ENCODE data around the gene NF1.
A peak's percentile ranks its signal among the peaks of the same experiment; 100 is the strongest.

DNA sequence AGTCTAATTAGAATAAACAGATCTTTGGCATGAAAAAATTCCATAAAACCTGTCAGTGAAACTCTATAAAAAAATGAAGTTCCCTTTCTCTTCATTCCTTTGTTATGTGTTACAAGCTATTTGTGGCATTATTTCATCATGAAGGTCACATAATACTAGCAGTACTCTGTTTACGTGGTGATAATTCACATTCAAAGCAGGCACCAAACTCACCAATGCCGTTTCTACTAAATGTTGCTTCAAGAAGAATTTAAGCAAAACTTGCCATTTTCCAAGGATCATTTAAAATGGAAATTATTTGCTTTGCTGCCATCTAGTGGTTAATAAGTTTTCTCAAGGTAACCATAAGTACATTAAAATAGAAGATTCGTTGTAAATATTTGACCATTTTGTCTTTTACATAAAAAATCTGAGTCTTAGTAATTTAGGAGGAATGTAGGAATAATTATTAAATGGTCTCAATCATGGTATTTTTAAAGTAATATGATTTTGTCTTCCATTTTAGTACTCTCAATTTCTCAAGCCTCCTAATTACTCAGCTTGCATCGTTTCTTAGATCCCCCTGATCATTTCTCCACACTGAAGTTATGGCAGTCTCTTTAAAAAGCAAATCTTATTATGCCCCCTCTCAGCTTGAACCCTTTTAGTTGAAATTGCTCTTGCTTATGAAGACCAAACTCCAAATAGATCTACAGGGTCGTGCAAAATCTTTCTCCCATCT, 121.4 kb downstream of the NF1 start:
- TF ChIP-seq, protein P1, sequence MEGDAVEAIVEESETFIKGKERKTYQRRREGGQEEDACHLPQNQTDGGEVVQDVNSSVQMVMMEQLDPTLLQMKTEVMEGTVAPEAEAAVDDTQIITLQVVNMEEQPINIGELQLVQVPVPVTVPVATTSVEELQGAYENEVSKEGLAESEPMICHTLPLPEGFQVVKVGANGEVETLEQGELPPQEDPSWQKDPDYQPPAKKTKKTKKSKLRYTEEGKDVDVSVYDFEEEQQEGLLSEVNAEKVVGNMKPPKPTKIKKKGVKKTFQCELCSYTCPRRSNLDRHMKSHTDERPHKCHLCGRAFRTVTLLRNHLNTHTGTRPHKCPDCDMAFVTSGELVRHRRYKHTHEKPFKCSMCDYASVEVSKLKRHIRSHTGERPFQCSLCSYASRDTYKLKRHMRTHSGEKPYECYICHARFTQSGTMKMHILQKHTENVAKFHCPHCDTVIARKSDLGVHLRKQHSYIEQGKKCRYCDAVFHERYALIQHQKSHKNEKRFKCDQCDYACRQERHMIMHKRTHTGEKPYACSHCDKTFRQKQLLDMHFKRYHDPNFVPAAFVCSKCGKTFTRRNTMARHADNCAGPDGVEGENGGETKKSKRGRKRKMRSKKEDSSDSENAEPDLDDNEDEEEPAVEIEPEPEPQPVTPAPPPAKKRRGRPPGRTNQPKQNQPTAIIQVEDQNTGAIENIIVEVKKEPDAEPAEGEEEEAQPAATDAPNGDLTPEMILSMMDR (conservative IDR thresholded peaks at IDR 0.05; ENCODE audit: low read depth, low read length): peak; percentile 68
- no peak for TF ChIP-seq EZH2 (IDR thresholded peaks at IDR 0.05; ENCODE audit: low read length, unreplicated experiment)

Data from PC-3 (cell line).